GM12878 (cell line): ENCODE results near the gene VPS26B. TPM values are rescaled to one million over a fixed set of nuclear protein-coding genes. Genes with fewer than 3 reads are reported as not detected.
"Not testable (repeated sequence)": the region's sequence is repeated elsewhere in the genome, so short reads cannot be mapped to it uniquely, and the experiment has no call there.

Experiments used
- ATAC-seq: fragments of 200-7000 bp; cut with Tn5 transposase; 3 replicates; pipeline ENCODE4 v1.9.1; 2020; ENCODE audit warnings: mild to moderate bottlenecking, moderate library complexity
- BruUV-seq: library from RNA; stranded (reverse); fragments of 400-500 nt; replicated peaks from 2 replicates; lab custom pipeline; 2021; lab: Mats Ljungman, UMichigan
- CTCF ChIA-PET: fragments of 300-600 bp; sonication (Branson Sonifier 250); formaldehyde crosslinking; extraction: SDS; loops from one replicate; lab custom pipeline; 2021; ENCODE audit warnings: inconsistent platforms; lab: Yijun Ruan, JAX
- POLR2A ChIA-PET: fragments of 350-600 bp; formaldehyde crosslinking; extraction: SDS; loops from one replicate; lab custom pipeline; 2021; ENCODE audit warnings: inconsistent platforms; lab: Charles Lee
- RAD21 ChIA-PET: fragments of 300-600 bp; sonication (Branson Sonifier 250); formaldehyde crosslinking; loops from one replicate; lab custom pipeline; 2023; ENCODE audit warnings: antibody characterized with exemption; ENCODE audit not compliant: unreplicated experiment; lab: Charles Lee
- SMC1A ChIA-PET: fragments of 300-600 bp; sonication (Branson Sonifier 250); formaldehyde crosslinking; loops from one replicate; lab custom pipeline; 2023; ENCODE audit not compliant: unreplicated experiment, uncharacterized antibody; lab: Charles Lee
- DNase-seq: peaks from one replicate; pipeline ENCODE4 v3.0.0-alpha.2; 2011; ENCODE audit warnings: low read depth, low spot score
- FAIRE-seq: peaks from 3 replicates; lab custom pipeline; 2011; peaks lifted over from hg19 to GRCh38; lab: Jason Lieb, UNC
- H2AFZ ChIP-seq: 2 replicates; pipeline ENCODE4 v1.6.0; 2011; ENCODE audit warnings: low read depth, low read length, control low read depth; ENCODE audit not compliant: control insufficient read depth
- H3K27ac ChIP-seq: 2 replicates; pipeline ENCODE4 v1.5.1; 2011; ENCODE audit warnings: control low read depth; ENCODE audit not compliant: control insufficient read depth, insufficient read depth
- H3K27me3 ChIP-seq, 2 experiments: replicated peaks in 1 of 2; 2 replicates each; pipeline versions ENCODE4 v1.6.0 to v1.6.1; 2011; ENCODE audit warnings: low read length in 1 of 2; ENCODE audit not compliant: control insufficient read depth in 2 of 2, insufficient read depth in 2 of 2
- H3K36me3 ChIP-seq, 2 experiments: 2 replicates each; pipeline ENCODE4 v1.5.1; 2011; ENCODE audit warnings: low read length in 1 of 2; ENCODE audit not compliant: control insufficient read depth in 2 of 2, insufficient read depth in 2 of 2
- H3K4me1 ChIP-seq: 2 replicates; pipeline ENCODE4 v1.6.1; 2011; ENCODE audit warnings: mild to moderate bottlenecking, low read length, moderate library complexity, mixed read lengths; ENCODE audit not compliant: control insufficient read depth, insufficient read depth
- H3K4me2 ChIP-seq: 2 replicates; pipeline ENCODE4 v1.6.0; 2011; ENCODE audit warnings: control low read depth; ENCODE audit not compliant: control insufficient read depth, insufficient read depth
- H3K4me3 ChIP-seq: fragments of 200-600 bp; sonication (generic); 2 replicates; pipeline ENCODE4 v1.5.1; 2016
- H3K79me2 ChIP-seq: 2 replicates; pipeline ENCODE4 v1.6.0; 2011; ENCODE audit warnings: low read length; ENCODE audit not compliant: control insufficient read depth, insufficient read depth
- H3K9ac ChIP-seq: 2 replicates; pipeline ENCODE4 v1.8.0; 2011; ENCODE audit warnings: low read length, control low read depth, mixed read lengths; ENCODE audit not compliant: control insufficient read depth, insufficient read depth
- H3K9me3 ChIP-seq: replicated peaks from 3 replicates; pipeline ENCODE4 v1.5.1; 2011; ENCODE audit warnings: mild to moderate bottlenecking, low read length; ENCODE audit not compliant: control insufficient read depth, insufficient read depth
- H4K20me1 ChIP-seq: 2 replicates; pipeline ENCODE4 v1.6.0; 2011; ENCODE audit not compliant: control insufficient read depth, insufficient read depth
- E4F1 ChIP-seq: fragments of 450-650 bp; IDR thresholded peaks from 2 replicates; pipeline ENCODE4 v1.6.1; 2018; ENCODE audit warnings: borderline replicate concordance, mild to moderate bottlenecking; ENCODE audit not compliant: partially characterized antibody
- HDAC2 ChIP-seq: fragments of 200-600 bp; sonication (generic); IDR thresholded peaks from 2 replicates; pipeline ENCODE4 v1.6.1; 2017
- POLR2AphosphoS5 ChIP-seq: IDR thresholded peaks from 2 replicates; pipeline ENCODE4 v1.6.1; 2011; ENCODE audit warnings: mild to moderate bottlenecking, low read length, inconsistent platforms
- SRF ChIP-seq, 2 experiments: IDR thresholded peaks; 2 replicates each; pipeline ENCODE4 v1.6.1; 2011; ENCODE audit warnings: low read depth in 2 of 2, low read length in 2 of 2, mild to moderate bottlenecking in 1 of 2, moderate library complexity in 1 of 2
- ZBED1 ChIP-seq: IDR thresholded peaks from 2 replicates; pipeline ENCODE4 v1.6.1; 2016; ENCODE audit warnings: borderline replicate concordance
- ZBTB11 ChIP-seq: fragments of 450-650 bp; formaldehyde crosslinking; IDR thresholded peaks from 2 replicates; pipeline ENCODE4 v1.5.0; 2022; ENCODE audit warnings: mild to moderate bottlenecking, missing genetic modification characterization
- WGBS: methylation state at CpG from one replicate; pipeline ENCODE4 v1.1.6; 2016; ENCODE audit warnings: low lambda C conversion rate; ENCODE audit not compliant: insufficient replicate concordance, insufficient coverage; ENCODE audit errors: missing lambda C conversion rate; 5-methylcytosine and 5-hydroxymethylcytosine counted together
- in situ Hi-C: fragments of 300-500 bp; cut with MboI; formaldehyde crosslinking; loops from 9 replicates; pipeline ENCODE4 v1.14.3; 2018; ENCODE audit warnings: mixed read lengths
- intact Hi-C: fragments of 100-400 bp; cut with micrococcal nuclease; formaldehyde crosslinking; loops from one replicate; pipeline ENCODE4 v1.14.2; 2022; ENCODE audit not compliant: unreplicated experiment
- polyA plus RNA-seq, 11 experiments: library from polyadenylated mRNA; depleted of rRNA in 4 of 11; unstranded in 6 of 11; stranded (reverse) in 5 of 11; fragments of >200 nt; fragmentation: Nextera tagmentation in 4 of 11; fragmentation: Illumina TruSeq in 1 of 11; extraction: Ambion mirVana in 4 of 11; extraction: Trizol in 1 of 11; gene quantifications; 1 replicate in 1 of 11; 2 replicates in 10 of 11; pipeline versions ENCODE4 v1.2.1 to v1.2.3, GENCODE V29; 2011 to 2016; ENCODE audit warnings: inconsistent platforms in 2 of 11, missing spikeins in 2 of 11, low read depth in 1 of 11
- total RNA-seq, 4 experiments: library from RNA; depleted of rRNA in 3 of 4; stranded (reverse); fragments of >200 nt in 3 of 4; fragmentation: Illumina TruSeq in 1 of 4; extraction: Trizol in 1 of 4; gene quantifications; 2 replicates each; pipeline versions ENCODE4 v1.2.1 to v1.2.3, GENCODE V29; 2013 to 2021

Gene VPS26B
- total and polyA plus RNA-seq, 10 of the 15 experiments (the other 5 are each of a cell fraction or from before 2014, with no cell fraction given): 1.6 to 26.9 (median 13.3) TPM

- no peak overlapping the region for H2AFZ ChIP-seq
- intact Hi-C loops: loop anchor here (10.0 kb wide), 1 partner anchor 50 kb away; no protein-coding TSS in a partner anchor
- H3K9me3 ChIP-seq: no peaks in the 10 kb centered on the region
- DNase-seq: no peak
- peak overlapping the region; percentile 73 for H3K4me2 ChIP-seq
- CTCF ChIA-PET: interaction anchor here (0.6 to 3.4 kb wide), 2 partner anchors 25 to 47 kb away, joined by 3 to 18 read pairs; no protein-coding TSS in a partner anchor
- H3K4me3 ChIP-seq: peak overlapping the region; percentile 86
- no peak for ATAC-seq
- no peak overlapping the region for H3K27ac ChIP-seq
- TF ChIP-seq SRF (IDR thresholded peaks at IDR 0.05; ENCODE audit: low read depth in 2 of 2, low read length in 2 of 2): no peak
- TF ChIP-seq E4F1: no peak
- no peak for TF ChIP-seq POLR2AphosphoS5
- TF ChIP-seq HDAC2: no peak
- TF ChIP-seq ZBTB11 (CRISPR knock-in tag): no peak
- peak; percentile 34; the same call in 1 of the 2 replicates for TF ChIP-seq ZBED1
- TF ChIP-seq, all 136 proteins: peak for 1
- H3K9ac ChIP-seq: no peak overlapping the region
- WGBS: 89% methylated on average over 3 of the region's 3 CpGs
- H3K27me3 ChIP-seq: no peaks in the 10 kb centered on the region
- no peak for FAIRE-seq
- TSS peak; percentile 57 for BruUV-seq
- ChIA-PET POLR2A (interaction anchor here (0.7 kb wide), 1 partner anchor 30 kb away, joined by 3 read pairs; the partner anchor contains the start of genes NCAPD3 and VPS26B), SMC1A (interaction anchor here (0.6 to 2.2 kb wide), 2 partner anchors 12 to 26 kb away, joined by 3 to 8 read pairs; no protein-coding TSS in a partner anchor), RAD21 (interaction anchor here (1.2 kb wide), 1 partner anchor 47 kb away, joined by 3 read pairs; no protein-coding TSS in a partner anchor)
- H3K36me3 ChIP-seq: peaks cover 0 to 4% of the 10 kb centered on the region in 2 experiments; a peak in 2 of 4 replicates
- no peaks in the 10 kb centered on the region for H3K4me1 ChIP-seq
- H3K79me2 ChIP-seq: peaks cover 6% of the 10 kb centered on the region
- in situ Hi-C loops: no loop called here
- H4K20me1 ChIP-seq: no peaks in the 10 kb centered on the region
Observed at GRCh38 chr11:134254433-134255183, 30.1 kb downstream of the VPS26B start.

- ATAC-seq, H3K27me3 ChIP-seq, H3K9me3 ChIP-seq, DNase-seq, H3K27ac ChIP-seq, H4K20me1 ChIP-seq, H3K9ac ChIP-seq, H3K4me1 ChIP-seq, FAIRE-seq, H3K4me3 ChIP-seq, BruUV-seq, H3K36me3 ChIP-seq, H2AFZ ChIP-seq, in situ Hi-C loops, H3K79me2 ChIP-seq: not testable (repeated sequence)
- intact Hi-C loops: loop anchor here (10.0 kb wide), 1 partner anchor 50 kb away; no protein-coding TSS in a partner anchor
- ChIA-PET SMC1A (interaction anchor here (0.6 to 2.2 kb wide), 3 partner anchors 12 to 35 kb away, joined by 3 to 8 read pairs (median 3); no protein-coding TSS in a partner anchor), CTCF (interaction anchor here (0.6 to 3.4 kb wide), 2 partner anchors 24 to 47 kb away, joined by 3 to 18 read pairs; no protein-coding TSS in a partner anchor), RAD21 (interaction anchor here (1.2 kb wide), 1 partner anchor 48 kb away, joined by 3 read pairs; no protein-coding TSS in a partner anchor), POLR2A (interaction anchor here (0.7 kb wide), 1 partner anchor 31 kb away, joined by 3 read pairs; the partner anchor contains the start of genes NCAPD3 and VPS26B)
- WGBS: 88% methylated on average over 5 of the region's 5 CpGs
- peak overlapping the region; percentile 73; the same call in 1 of the 2 replicates for H3K4me2 ChIP-seq
Observed at GRCh38 chr11:134255184-134255561, 30.7 kb downstream of the VPS26B start.
